HepG2 (cell line): Measurements from ENCODE around the gene LUZP1.

Experiments used
- CHD2 ChIP-seq: IDR thresholded peaks from 2 replicates; pipeline ENCODE4 v1.6.1; 2011; ENCODE audit warnings: low read depth, low read length, improper control_type of control experiment
- NBN ChIP-seq: fragments of 450-650 bp; conservative IDR thresholded peaks from 2 replicates; pipeline ENCODE4 v1.6.1; 2017
- TGIF2 ChIP-seq: IDR thresholded peaks from 2 replicates; pipeline ENCODE4 v1.6.1; 2016; ENCODE audit warnings: control low read depth, missing compliant biosample characterization
- YY1 ChIP-seq: IDR thresholded peaks from 2 replicates; pipeline ENCODE4 v1.6.1; 2011; ENCODE audit warnings: low read length, low read depth, moderate library complexity, mild to moderate bottlenecking; ENCODE audit not compliant: insufficient read depth, insufficient replicate concordance
- ZBTB21 ChIP-seq: sonication (generic); formaldehyde crosslinking; IDR thresholded peaks from 2 replicates; pipeline ENCODE4 v1.4.0; 2020; ENCODE audit warnings: missing genetic modification reagents
- ZNF124 ChIP-seq: sonication (generic); formaldehyde crosslinking; IDR thresholded peaks from 2 replicates; pipeline ENCODE4 v1.4.0; 2020; ENCODE audit warnings: missing genetic modification reagents
- TF ChIP-seq, protein P1 (sequence below): sonication (generic); formaldehyde crosslinking; IDR thresholded peaks from 2 replicates; pipeline ENCODE4 v1.5.0; 2020; ENCODE audit warnings: mild to moderate bottlenecking, missing genetic modification reagents, moderate library complexity

DNA sequence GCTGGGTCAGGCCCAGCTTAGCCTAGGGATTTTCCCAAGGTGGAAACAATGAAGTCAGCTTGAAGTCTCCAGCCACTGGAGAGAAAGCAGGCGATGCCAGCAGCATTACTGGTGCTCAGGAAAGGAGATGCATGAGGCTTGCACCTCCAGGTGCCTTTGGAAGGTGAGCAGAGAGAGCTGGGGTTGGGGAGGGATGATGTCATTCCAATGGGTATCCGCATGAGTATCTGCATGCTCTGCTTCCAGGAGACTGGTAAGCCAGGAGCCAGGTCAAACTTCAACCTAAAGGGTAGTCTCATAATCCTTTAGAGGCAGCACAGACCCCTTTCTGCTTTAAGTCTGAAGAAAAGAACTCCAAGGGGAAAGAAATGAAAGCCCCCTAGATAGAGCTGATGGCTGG lies 80.6 kb downstream of the LUZP1 start:
- no peak for TF ChIP-seq TGIF2
- TF ChIP-seq NBN = no peak
- TF ChIP-seq ZBTB21 (CRISPR knock-in tag) = no peak
- TF ChIP-seq, protein P1, sequence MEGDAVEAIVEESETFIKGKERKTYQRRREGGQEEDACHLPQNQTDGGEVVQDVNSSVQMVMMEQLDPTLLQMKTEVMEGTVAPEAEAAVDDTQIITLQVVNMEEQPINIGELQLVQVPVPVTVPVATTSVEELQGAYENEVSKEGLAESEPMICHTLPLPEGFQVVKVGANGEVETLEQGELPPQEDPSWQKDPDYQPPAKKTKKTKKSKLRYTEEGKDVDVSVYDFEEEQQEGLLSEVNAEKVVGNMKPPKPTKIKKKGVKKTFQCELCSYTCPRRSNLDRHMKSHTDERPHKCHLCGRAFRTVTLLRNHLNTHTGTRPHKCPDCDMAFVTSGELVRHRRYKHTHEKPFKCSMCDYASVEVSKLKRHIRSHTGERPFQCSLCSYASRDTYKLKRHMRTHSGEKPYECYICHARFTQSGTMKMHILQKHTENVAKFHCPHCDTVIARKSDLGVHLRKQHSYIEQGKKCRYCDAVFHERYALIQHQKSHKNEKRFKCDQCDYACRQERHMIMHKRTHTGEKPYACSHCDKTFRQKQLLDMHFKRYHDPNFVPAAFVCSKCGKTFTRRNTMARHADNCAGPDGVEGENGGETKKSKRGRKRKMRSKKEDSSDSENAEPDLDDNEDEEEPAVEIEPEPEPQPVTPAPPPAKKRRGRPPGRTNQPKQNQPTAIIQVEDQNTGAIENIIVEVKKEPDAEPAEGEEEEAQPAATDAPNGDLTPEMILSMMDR (CRISPR knock-in tag) = no peak
- TF ChIP-seq YY1 = no peak
- TF ChIP-seq CHD2 = no peak
- TF ChIP-seq ZNF124 = no peak
